A549 (cell line): Measurements from ENCODE around the gene ABLIM1.

ENCODE experiments used
- CHD2 ChIP-seq: fragments of 150-350 bp; IDR thresholded peaks from 2 replicates; pipeline ENCODE4 v1.6.1; 2014; ENCODE audit warnings: low read length; ENCODE audit not compliant: partially characterized antibody
- CTCF ChIP-seq: fragments of >200 bp; sonication (Bioruptor Twin); formaldehyde crosslinking; IDR thresholded peaks from 3 replicates; pipeline ENCODE4 v1.5.1; 2016
- EP300 ChIP-seq, 2 experiments: fragments of >200 bp; sonication (Bioruptor Twin); formaldehyde crosslinking; IDR thresholded peaks; 2 replicates in 1 of 2; 3 replicates in 1 of 2; pipeline ENCODE4 v1.6.1; 2016 to 2017
- MAFK ChIP-seq: fragments of 450-650 bp; IDR thresholded peaks from 2 replicates; pipeline ENCODE4 v1.6.1; 2014; ENCODE audit not compliant: partially characterized antibody
- MYC ChIP-seq: IDR thresholded peaks from 2 replicates; pipeline ENCODE4 v1.6.1; 2012; ENCODE audit warnings: mild to moderate bottlenecking, inconsistent platforms, low read length, improper control_type of control experiment, borderline replicate concordance
- PBX3 ChIP-seq: IDR thresholded peaks from 2 replicates; pipeline ENCODE4 v1.6.1; 2012
- PHF8 ChIP-seq: fragments of 200-600 bp; sonication (generic); IDR thresholded peaks from 2 replicates; pipeline ENCODE4 v1.6.1; 2016; ENCODE audit warnings: low read depth, mild to moderate bottlenecking, antibody characterized with exemption, moderate library complexity, borderline replicate concordance
- POLR2AphosphoS2 ChIP-seq: conservative IDR thresholded peaks from 2 replicates; pipeline ENCODE4 v1.6.1; 2012; ENCODE audit warnings: low read length, improper control_type of control experiment, inconsistent platforms
- TFCP2L1 ChIP-seq: fragments of 250-450 bp; sonication (Bioruptor Pico); IDR thresholded peaks from 2 replicates; pipeline ENCODE4 v1.5.0; 2021; ENCODE audit warnings: mild to moderate bottlenecking

GRCh38 chr10:114616103-114616502 lies 42.0 kb downstream of the ABLIM1 start:
- TF ChIP-seq CHD2 (no peak), CTCF (no peak), TFCP2L1 (CRISPR knock-in tag) (no peak), PBX3 (no peak), PHF8 (no peak), MYC (no peak), POLR2AphosphoS2 (no peak), MAFK (no peak), EP300 (IDR thresholded peaks at IDR 0.05) (no peak)
